SW 1271 (cell line): ENCODE data around the gene SLC38A1.
A peak's percentile ranks its signal among the peaks of the same experiment; 100 is the strongest.
"Not testable (repeated sequence)": the region's sequence is repeated elsewhere in the genome, so short reads cannot be mapped to it uniquely, and the experiment has no call there.

Experiments
- DNase-seq, 2 experiments: peaks; one replicate each; lab custom pipeline; 2025; lab: John Stamatoyannopoulos, UW

SLC38A1 gene

GRCh38 chr12:46268583-46269428 is at the start of gene SLC38A1:
SLC38A1 (minus strand) TSS chr12:46269043; CDS start chr12:46239800, 29,243 bp downstream.
- DNase-seq, result peak; percentile 72 to 78

GRCh38 chr12:46318037-46318436 is 49.2 kb upstream of the SLC38A1 start:
- DNase-seq, result no peak

DNA sequence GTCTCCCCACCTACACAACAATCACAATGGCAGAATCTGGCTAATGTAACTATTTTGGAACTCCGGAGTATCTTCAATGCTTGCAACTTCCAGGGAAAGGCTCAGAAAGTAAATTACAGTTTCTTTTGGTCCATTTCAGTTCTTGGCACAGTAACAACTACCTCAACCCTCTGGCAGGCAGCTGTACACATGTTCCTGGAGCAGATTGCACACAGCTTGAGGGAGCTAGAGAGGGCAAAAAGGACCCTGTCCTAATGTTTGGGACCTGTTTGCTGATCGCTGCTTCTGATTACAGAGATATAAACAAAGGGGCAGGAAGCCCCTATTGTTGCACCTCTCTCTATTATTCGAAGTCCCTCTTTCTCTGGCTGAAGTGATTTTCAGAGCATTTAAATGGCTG is 35.2 kb upstream of the SLC38A1 start:
- DNase-seq, result no peak

DNA sequence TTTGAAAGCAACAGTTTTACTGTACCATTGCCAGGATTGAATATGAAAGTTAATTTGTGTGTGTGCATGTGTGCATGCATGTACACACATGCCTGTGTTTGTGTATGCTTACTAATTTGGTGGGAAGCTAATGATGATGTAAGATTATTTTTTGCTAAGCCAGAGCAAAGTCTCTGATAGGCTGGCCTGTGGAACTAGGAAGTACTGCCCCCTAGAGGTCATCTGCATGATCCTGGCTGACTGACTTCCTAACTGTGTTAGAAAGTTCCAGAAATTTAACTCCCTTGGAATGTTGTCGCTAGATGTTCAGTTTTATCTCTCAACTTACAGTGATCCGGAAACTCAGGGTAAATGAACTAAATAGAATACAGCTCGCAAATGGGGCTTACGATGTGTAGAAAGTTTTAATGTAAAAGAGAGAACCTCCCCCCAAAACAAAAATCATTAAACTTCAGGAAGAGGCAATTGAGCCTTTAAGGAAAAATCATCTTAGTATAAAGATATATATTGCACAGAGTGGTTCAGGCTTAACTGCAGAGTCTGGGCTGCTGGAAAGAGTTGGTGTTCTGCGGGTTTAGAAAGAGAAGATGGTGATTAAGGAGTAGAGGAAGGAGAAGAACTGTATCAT is 34.3 kb upstream of the SLC38A1 start:
- DNase-seq, result peak in 1 of 2 experiments; percentile 26

DNA sequence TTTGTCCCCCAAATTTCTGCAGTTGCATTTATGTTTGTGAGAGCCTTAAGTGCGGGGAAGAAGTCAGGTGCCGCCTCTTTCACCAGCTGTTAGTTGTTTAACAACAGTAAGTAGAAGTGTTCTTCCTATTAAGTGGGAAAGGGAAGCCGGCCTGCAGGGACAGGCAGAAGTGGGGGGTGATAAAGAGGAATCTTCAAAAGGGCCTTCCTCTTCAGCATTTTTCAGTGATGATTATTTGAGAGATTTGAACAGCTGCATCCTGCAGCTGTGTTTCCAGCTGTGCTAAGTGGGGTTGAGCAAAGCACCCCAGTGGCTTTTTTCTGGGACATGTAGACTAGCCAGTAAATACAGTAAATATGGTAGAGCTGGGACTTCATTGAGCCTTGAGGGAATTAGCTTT is 32.1 kb upstream of the SLC38A1 start:
- DNase-seq, result no peak

GRCh38 chr12:46299851-46300250 is 31.0 kb upstream of the SLC38A1 start:
- DNase-seq, result no peak

- DNase-seq, result no peak
These were observed 29.4 kb upstream of the SLC38A1 start for GRCh38 chr12:46298261-46298660.

DNA sequence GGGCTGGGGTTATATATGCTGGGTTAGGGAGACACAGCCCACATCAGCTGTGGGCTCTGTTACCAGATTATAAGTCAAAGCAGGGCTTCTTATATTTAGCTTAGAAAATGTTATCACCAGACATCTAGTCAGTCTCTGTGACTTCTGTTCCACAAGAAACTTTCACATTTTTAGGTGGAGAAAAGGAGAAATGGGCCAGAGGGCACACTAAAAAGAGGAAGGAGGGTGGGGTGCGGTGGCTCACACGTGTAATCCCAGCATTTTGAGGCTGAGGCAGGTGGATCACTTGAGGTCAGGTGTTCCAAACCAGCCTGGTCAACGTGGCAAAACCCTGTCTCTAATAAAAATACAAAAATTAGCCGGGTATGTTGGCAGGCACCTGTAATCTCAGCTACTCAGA is 28.0 kb upstream of the SLC38A1 start:
- no peak for DNase-seq

- DNase-seq, result no peak
These were observed 24.0 kb upstream of the SLC38A1 start for GRCh38 chr12:46292754-46293402.

DNA sequence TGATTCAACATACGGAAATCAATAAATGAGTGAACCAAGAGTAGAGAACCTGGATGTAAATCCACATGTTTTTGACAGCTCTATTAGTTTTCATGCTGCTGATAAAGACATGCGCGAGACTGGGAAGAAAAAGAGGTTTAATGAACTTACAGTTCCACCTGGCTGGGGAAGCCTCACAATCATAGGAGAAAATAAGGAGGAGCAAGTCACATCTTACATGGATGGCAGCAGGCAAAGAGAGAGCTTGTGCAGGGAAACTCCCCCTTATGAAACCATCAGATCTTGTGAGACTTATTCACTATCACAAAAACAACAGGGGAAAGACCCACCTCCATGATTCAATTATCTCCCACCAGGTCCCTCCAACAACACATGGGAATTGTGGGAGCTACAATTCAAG is 23.1 kb upstream of the SLC38A1 start:
- not testable (repeated sequence) for DNase-seq

- not testable (repeated sequence) for DNase-seq
These were observed 16.3 kb upstream of the SLC38A1 start for GRCh38 chr12:46285177-46285576.

GRCh38 chr12:46282829-46283228 is 14.0 kb upstream of the SLC38A1 start:
- no peak for DNase-seq

- no peak for DNase-seq
These were observed 7.9 kb upstream of the SLC38A1 start for GRCh38 chr12:46276756-46277155.

- no peak for DNase-seq
These were observed 3.0 kb upstream of the SLC38A1 start for GRCh38 chr12:46271863-46272262.

DNA sequence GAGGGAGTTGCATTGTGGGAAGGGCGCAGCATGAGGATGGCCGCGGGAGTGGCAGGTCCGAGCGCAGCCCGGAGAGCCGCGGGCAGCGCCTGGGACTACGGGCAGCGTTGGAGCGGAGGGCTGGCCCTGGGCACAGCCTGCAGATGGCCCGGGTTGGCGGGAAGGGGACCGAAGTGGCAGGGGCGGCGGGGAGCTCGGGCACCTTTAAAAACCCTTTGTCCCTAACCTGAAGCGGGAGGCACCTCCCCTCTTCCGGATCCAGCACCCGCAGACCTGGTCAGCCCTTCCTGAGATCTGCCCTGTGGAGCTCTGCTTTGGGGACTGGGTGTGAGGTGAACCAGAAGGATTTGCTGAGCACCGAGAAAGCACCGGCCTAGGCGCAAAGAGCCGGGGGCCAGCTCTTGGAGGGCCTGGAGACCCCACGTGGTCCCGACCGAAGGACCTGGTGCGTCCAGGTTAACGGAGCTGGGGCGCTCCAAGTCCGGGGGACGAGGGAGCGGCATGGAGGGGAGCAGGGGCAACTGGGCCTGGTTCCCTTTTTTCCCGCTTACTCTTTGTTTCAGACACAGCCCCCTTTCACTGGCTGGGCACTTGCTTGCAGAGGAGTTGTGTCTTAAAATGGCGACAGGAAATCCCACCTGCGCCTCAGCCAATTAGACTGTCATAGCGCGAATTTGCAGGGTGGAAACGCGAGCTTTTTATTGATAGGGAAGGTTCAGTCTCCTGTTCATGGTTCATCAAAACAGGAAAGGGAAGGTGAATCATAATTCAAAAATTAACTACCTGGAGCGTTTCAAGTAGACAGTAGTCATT is 792 bp upstream of the SLC38A1 start:
- peak; percentile 42 to 74 for DNase-seq

GRCh38 chr12:46267825-46268582 is 839 bp downstream of the SLC38A1 start:
- no peak for DNase-seq

DNA sequence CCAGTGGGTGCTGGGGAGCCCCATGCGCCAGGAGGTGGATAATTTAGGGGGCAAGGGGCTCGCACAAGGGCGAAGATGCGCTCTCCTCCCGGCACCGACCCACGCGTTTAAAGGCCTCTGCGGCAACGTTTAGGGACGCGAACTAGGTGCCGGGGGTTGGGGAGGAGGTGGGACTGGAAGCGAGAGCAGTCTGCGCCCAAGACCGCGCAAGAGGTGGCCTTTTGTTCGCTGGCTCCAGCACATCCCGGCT is 1.3 kb downstream of the SLC38A1 start:
- DNase-seq, result no peak

GRCh38 chr12:46266869-46267574 is 1.8 kb downstream of the SLC38A1 start:
- peak in 1 of 2 experiments; percentile 40 for DNase-seq

GRCh38 chr12:46266382-46266791 is 2.5 kb downstream of the SLC38A1 start:
- peak; percentile 46 to 49 for DNase-seq

DNA sequence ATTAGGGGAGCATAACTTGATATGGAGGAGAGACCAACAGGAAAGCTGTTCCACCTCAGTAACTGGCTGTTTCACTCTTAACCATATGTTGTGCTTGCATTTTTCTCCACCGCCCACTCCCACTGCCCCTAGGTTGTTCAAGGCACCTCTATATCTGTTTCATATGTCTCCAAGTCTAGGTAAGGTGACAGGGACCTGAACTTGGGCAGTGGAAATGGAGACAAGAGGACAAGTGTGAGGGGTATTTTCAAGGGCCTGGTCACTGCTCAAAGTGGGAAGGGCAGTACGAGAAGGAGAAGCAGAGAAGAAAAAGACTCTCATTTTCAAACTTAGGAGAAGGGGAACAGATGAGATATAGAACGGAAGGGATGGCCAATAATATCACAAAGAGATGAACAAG is 3.1 kb downstream of the SLC38A1 start:
- no peak for DNase-seq

GRCh38 chr12:46265102-46265501 is 3.7 kb downstream of the SLC38A1 start:
- no peak for DNase-seq
